PC-3 (cell line): ENCODE results near the gene LENG1.

Experiments used
- CTCF ChIP-seq: fragments of 300-600 bp; sonication (generic); conservative IDR thresholded peaks from 2 replicates; pipeline ENCODE4 v1.5.1; 2017; ENCODE audit warnings: antibody characterized with exemption, low read depth, mild to moderate bottlenecking, low read length
- EZH2 ChIP-seq: fragments of 300-600 bp; sonication (generic); IDR thresholded peaks from one replicate; pipeline ENCODE4 v1.6.1; 2017; ENCODE audit warnings: antibody characterized with exemption, mild to moderate bottlenecking, low read length; ENCODE audit not compliant: unreplicated experiment
- EZH2phosphoT487 ChIP-seq: fragments of 300-600 bp; sonication (generic); IDR thresholded peaks from 2 replicates; pipeline ENCODE4 v1.6.1; 2018; ENCODE audit warnings: mild to moderate bottlenecking, antibody characterized with exemption, low read length, borderline replicate concordance

DNA sequence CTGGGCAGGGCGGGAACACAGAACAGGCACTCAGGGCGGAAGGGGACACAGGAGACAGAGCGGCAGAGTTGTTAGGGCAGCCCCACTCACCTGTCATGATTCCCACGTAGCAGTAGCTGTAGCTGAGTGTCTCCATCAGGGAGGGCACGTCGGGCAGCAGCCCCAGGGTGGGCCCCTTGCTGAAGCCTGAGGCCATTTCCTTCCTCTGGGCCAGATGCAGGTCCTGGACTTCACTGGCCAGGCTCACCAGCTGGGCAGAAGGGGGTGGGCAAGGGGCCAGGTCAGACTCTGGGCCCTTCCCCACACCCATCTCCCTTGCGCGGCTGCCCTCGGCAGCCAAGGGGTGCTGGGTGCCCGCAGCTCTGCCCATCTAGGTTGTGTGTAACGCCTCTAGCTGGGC, 23.9 kb upstream of the LENG1 start:
- no peak for TF ChIP-seq CTCF
- TF ChIP-seq EZH2: no peak
- TF ChIP-seq EZH2phosphoT487: no peak
